NT2/D1 (cell line): Measurements from ENCODE around the gene AP2A2.
A peak's percentile ranks its signal among the peaks of the same experiment; 100 is the strongest.

Source experiments
- DNase-seq: peaks from one replicate; pipeline ENCODE4 v3.0.0-alpha.2; 2011; ENCODE audit warnings: low read depth, low spot score
- H3K27me3 ChIP-seq: 2 replicates; pipeline ENCODE4 v1.6.0; 2011; ENCODE audit warnings: mild to moderate bottlenecking; ENCODE audit not compliant: insufficient read length, insufficient read depth
- H3K36me3 ChIP-seq: 2 replicates; pipeline ENCODE4 v1.6.1; 2011; ENCODE audit warnings: mild to moderate bottlenecking, low read length, mixed read lengths; ENCODE audit not compliant: insufficient read depth, insufficient read length
- H3K4me1 ChIP-seq: 2 replicates; pipeline ENCODE4 v1.5.1; 2011; ENCODE audit not compliant: insufficient read depth, insufficient read length
- H3K4me3 ChIP-seq: 2 replicates; pipeline ENCODE4 v1.5.1; 2011; ENCODE audit warnings: low read depth; ENCODE audit not compliant: insufficient read length
- H3K9ac ChIP-seq: 2 replicates; pipeline ENCODE4 v1.6.0; 2011; ENCODE audit warnings: low read depth; ENCODE audit not compliant: insufficient read length
- H3K9me3 ChIP-seq: 2 replicates; pipeline ENCODE4 v1.5.1; 2011; ENCODE audit warnings: mild to moderate bottlenecking, low read length; ENCODE audit not compliant: insufficient read depth
- SUZ12 ChIP-seq: IDR thresholded peaks from 2 replicates; pipeline ENCODE4 v1.6.1; 2011; ENCODE audit not compliant: insufficient read length, insufficient read depth; ENCODE audit errors: extremely low read depth
- YY1 ChIP-seq: IDR thresholded peaks from 2 replicates; pipeline ENCODE4 v1.6.1; 2011; ENCODE audit not compliant: insufficient read length, insufficient read depth
- ZNF274 ChIP-seq: IDR thresholded peaks from 2 replicates; pipeline ENCODE4 v1.6.1; 2011; ENCODE audit warnings: mild to moderate bottlenecking, low read depth, low read length

Gene AP2A2

DNA sequence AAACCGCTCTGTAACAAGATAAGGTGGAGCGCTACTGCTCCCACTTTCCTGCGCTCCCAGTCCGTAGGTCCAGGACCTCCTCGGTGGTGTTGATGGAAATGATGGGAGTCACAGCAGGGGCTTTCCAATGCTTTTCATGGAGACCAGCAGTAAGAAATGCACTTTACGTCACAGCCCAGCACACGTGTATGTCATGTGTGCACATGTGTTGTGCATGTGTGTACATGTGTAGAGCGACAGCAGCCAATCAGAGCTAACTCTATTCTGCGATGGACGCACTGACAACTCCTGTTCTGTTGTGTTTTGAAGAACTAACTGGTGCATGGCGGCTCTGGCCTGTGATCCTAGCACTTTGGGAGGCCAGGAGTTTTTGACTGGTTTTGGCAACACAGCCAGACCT, 16.3 kb upstream of the AP2A2 start:
- H3K36me3 ChIP-seq, result peaks cover 45% of the 10 kb centered on the region
- no peak for TF ChIP-seq ZNF274
- TF ChIP-seq YY1, result no peak
- TF ChIP-seq SUZ12, result no peak
- H3K4me1 ChIP-seq, result peaks cover 9% of the 10 kb centered on the region
- no peaks in the 10 kb centered on the region for H3K27me3 ChIP-seq
- DNase-seq, result no peak
- peak overlapping the region; percentile 97 for H3K9ac ChIP-seq
- peak overlapping the region; percentile 90 for H3K4me3 ChIP-seq
- H3K9me3 ChIP-seq, result no peaks in the 10 kb centered on the region

DNA sequence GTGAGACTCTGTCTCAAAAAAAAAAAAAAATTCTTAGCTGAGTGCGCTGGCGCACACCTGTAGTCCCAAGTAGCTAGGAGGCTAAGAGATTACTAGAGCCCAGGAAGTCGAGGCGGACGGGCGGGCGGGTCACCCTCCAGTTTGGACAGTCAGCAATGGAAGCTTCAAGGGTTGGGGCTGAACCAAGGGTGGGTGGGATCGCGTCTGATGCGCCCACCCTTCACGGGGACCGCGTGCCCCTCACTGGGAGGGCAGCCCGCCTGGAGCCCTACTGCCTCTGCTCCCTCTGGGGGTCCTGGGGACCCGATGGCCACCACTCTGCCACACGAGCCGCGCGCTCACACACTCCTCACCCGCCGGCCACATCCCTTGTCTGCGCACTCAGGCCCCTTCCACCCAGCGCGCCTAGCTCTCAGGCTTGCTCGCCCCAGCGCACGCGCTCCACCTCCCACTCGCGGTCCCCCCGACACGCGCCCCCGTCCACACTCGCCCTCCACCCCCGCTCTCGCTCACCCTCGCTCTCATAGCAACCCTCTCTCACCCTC, 15.6 kb upstream of the AP2A2 start:
- no peak for TF ChIP-seq ZNF274
- no peak for TF ChIP-seq SUZ12
- no peak for TF ChIP-seq YY1

DNA sequence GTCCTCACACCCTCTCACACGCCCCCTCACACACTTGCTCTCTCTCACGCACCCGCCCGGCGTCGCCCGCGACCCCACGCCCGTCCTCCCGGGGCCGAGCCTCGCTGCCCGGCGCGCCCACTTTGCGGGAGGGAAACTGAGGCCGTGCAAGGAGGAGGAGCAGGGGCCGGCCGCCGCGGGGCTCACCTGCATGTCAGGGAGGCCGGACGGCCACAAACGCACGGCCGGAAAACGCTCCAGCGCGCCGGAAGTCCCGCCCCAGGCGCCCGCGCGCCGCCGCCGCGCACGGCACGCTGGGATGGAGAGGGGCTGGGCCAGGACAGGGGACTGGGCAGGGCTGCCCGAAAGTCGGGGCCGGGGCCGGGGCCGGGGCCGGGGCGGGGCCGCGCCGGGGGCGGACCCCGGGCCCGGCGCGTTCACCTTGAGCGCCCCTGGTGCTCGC, 15.1 kb upstream of the AP2A2 start, which contains the start of gene CHID1:
TSS of gene CHID1 (minus strand) at position 222 of the 442 bp plus-strand sequence. CDS start 5,994 bp downstream, outside the sequence.
- H3K27me3 ChIP-seq, result no peaks in the 10 kb centered on the region
- peak within 1 kb of the TSS; percentile 90 for H3K4me3 ChIP-seq
- H3K4me1 ChIP-seq, result peaks cover 14% of the 10 kb centered on the region
- H3K9ac ChIP-seq, result peak within 1 kb of the TSS; percentile 97
- H3K36me3 ChIP-seq, result peaks cover 36% of the 10 kb centered on the region
- peak; percentile 85 for DNase-seq
- no peaks in the 10 kb centered on the region for H3K9me3 ChIP-seq
- no peak for TF ChIP-seq ZNF274
- no peak for TF ChIP-seq YY1
- no peak for TF ChIP-seq SUZ12

More for the DNA sequence above, 15.6 kb upstream of the AP2A2 start:
- H3K36me3 ChIP-seq, result peaks cover 38% of the 10 kb centered on the region
- no peaks in the 10 kb centered on the region for H3K27me3 ChIP-seq
- no peaks in the 10 kb centered on the region for H3K9me3 ChIP-seq
- no peak for DNase-seq
- H3K4me3 ChIP-seq, result peak overlapping the region; percentile 90
- peak overlapping the region; percentile 97 for H3K9ac ChIP-seq
- peaks cover 14% of the 10 kb centered on the region for H3K4me1 ChIP-seq

DNA sequence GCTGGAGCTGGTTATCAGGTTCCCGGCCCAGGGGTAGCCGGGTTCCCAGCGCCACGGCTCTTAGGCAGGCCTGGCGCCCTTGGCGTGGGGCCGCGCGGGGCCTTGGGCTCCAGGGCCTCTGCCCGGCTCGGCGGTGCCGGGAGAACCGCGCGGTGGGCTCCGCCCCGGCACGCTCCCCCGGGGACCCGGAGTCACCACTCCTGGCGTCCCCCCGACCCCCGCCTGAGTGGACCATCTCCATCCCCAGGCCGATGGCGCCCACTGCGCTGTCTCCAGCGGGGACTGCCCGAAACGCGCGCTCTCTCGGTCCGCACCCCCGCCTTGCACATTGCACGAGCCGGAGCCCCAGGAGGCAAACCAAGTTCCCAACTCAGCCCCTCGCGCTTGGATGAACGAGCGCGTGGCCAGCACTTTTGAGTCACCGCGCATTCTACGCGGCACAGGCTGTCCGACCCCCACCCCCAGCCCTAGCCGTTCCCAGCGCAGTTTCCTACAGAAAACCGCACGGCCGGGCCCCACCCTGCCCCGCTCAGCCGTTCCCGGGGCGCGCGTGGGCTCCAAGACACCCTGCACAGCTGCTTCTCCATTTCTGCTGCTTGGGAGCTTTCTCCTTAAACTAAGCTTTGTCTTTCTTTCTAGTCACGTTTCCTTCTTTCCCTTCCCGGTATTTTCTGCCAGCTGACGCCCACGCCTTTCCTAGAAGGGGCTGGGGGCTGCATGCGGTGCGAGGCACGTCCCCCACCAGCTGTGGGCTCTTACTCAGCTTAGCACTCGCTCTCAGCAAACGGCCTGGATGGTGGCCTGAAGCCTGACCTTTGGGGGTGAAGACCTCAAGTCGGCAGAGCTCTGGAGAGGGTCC, 14.4 kb upstream of the AP2A2 start:
- Histone ChIP-seq H3K4me1 (peaks cover 14% of the 10 kb centered on the region), H3K9me3 (no peaks in the 10 kb centered on the region), H3K4me3 (peak overlapping the region; percentile 73), H3K36me3 (peaks cover 31% of the 10 kb centered on the region), H3K9ac (peak overlapping the region; percentile 87), H3K27me3 (no peaks in the 10 kb centered on the region)
- no peak for TF ChIP-seq ZNF274
- TF ChIP-seq YY1, result no peak
- no peak for TF ChIP-seq SUZ12
- no peak for DNase-seq

DNA sequence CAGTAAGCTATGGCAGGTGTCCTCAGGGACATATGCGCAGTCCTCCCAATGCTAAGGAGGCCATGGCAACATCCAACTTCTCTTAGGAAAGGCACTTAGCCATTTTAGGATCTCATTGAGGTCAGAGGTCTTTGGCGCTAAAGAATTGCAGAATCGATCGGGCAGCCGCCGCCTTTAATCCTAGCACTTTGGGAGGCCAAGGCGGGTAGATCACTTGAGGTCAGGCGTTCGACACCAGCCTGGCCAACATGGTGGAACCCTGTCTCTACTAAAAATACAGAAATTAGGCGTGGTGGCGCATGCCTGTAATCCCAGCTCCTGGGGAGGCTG, 13.8 kb upstream of the AP2A2 start:
- Histone ChIP-seq H3K27me3 (no peaks in the 10 kb centered on the region), H3K36me3 (peaks cover 25% of the 10 kb centered on the region), H3K9ac (peak overlapping the region; percentile 87), H3K4me3 (peak overlapping the region; percentile 73), H3K9me3 (no peaks in the 10 kb centered on the region), H3K4me1 (peaks cover 14% of the 10 kb centered on the region)
- DNase-seq, result no peak
- TF ChIP-seq SUZ12, result no peak

DNA sequence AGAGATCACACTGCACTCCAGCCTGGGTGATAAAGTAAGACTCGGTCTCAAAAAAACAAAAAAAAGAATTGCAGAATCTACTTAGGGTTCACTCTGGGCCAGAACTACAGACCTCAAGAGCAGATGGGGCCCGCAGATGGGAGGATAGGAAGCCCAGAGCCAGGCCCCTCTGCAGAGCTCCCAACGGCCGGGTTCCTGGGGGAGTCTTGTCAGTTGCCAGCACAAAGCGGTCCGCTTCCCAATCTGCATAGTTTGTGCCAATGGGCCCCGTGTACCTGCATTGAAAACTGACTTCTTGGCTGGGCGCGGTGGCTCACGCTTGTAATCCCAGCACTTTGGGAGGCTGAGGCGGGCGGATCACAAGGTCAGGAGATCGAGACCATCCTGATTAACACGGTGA, 13.4 kb upstream of the AP2A2 start:
- Histone ChIP-seq H3K4me1 (peaks cover 14% of the 10 kb centered on the region), H3K27me3 (no peaks in the 10 kb centered on the region), H3K9ac (no peak overlapping the region), H3K9me3 (no peaks in the 10 kb centered on the region), H3K4me3 (no peak overlapping the region), H3K36me3 (peaks cover 24% of the 10 kb centered on the region)
- TF ChIP-seq YY1 (no peak), SUZ12 (no peak), ZNF274 (no peak)
- no peak for DNase-seq

DNA sequence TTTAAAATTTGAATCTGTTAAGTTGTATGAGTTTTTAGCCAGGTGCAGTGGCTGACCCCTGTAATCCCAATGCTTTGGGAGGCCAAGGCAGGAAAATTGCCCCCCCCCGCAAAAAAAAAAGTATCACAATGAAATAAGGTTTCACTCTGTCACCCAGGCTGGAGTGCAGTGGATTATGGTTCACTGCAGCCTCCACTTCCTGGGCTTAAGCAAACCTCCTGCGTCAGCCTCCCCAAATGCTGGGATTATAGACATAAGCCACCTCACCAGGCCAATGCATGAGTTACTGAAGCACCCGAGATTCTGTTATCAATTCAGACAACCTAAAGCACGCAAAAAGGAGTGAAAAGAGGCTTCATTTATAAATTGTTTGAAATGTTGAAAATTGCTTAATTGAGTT, 12.6 kb upstream of the AP2A2 start:
- peaks cover 16% of the 10 kb centered on the region for H3K36me3 ChIP-seq
- H3K9ac ChIP-seq, result no peak overlapping the region
- TF ChIP-seq YY1 (no peak), SUZ12 (no peak), ZNF274 (no peak)
- no peaks in the 10 kb centered on the region for H3K27me3 ChIP-seq
- peaks cover 18% of the 10 kb centered on the region for H3K4me1 ChIP-seq
- DNase-seq, result no peak
- no peaks in the 10 kb centered on the region for H3K9me3 ChIP-seq
- H3K4me3 ChIP-seq, result no peak overlapping the region
